ENCODE data around the gene NF1.

GRCh38 chr17:31310260-31310659 is 215.5 kb downstream of the NF1 start:
- TF ChIP-seq CTCF (IDR thresholded peaks at IDR 0.05) (no peak), POLR2AphosphoS5 (IDR thresholded peaks at IDR 0.05; ENCODE audit: insufficient read depth in 1 of 2, low read depth in 1 of 2) (no peak)
